Left renal pelvis (tissue), 4 donors: ENCODE results near the gene RBM20. TPM values are rescaled to one million over a fixed set of nuclear protein-coding genes. Genes with fewer than 3 reads are reported as not detected.

Experiments used
- DNase-seq, 4 donors: peaks; one replicate each; pipeline ENCODE4 v3.0.0-alpha.2; 2013; ENCODE audit warnings: low read depth in 4 of 4, low spot score in 3 of 4
- polyA plus RNA-seq, 4 donors: library from polyadenylated mRNA; unstranded; fragments of 120-200 nt; gene quantifications; one replicate each; pipeline ENCODE4 v1.2.1, GENCODE V29; 2013; ENCODE audit not compliant: insufficient read length in 4 of 4

RBM20 gene
- polyA plus RNA-seq, 4 donors, result 2.1 to 7.0 (median 5.1) TPM

DNA sequence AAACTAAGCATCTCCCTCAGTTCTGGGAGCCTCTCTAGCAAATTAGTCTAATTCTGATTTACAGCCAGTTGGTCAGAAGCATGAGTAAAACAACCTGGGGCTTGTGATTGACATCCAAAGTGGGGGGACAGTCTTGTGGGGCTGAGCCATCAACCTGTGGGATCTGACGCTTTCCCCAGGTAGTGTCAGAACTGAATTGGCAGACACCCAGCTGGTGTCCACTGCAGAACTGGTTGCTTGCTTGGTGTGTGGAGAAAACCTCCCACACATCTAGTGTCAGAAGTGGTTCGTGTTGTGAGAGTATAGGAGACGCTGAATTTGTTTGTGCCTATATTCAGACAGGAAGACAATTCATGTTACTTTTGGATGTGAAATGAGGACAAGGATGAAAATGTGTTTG lies 135.4 kb downstream of the RBM20 start:
- no peak for DNase-seq

DNA sequence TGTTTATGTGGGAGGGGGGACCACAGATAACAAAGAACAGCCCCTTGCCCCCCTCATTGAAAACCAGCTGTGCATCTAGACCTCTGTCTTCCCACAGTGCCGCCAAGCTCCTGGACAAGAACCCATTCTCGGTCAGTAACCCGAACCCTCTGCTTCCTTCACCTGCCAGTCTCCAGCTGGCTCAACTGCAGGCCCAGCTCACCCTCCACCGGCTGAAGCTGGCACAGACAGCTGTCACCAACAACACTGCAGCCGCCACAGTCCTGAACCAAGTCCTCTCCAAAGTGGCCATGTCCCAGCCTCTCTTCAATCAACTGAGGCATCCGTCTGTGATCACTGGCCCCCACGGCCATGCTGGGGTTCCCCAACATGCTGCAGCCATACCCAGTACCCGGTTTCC lies 136.6 kb downstream of the RBM20 start:
- DNase-seq, result no peak

DNA sequence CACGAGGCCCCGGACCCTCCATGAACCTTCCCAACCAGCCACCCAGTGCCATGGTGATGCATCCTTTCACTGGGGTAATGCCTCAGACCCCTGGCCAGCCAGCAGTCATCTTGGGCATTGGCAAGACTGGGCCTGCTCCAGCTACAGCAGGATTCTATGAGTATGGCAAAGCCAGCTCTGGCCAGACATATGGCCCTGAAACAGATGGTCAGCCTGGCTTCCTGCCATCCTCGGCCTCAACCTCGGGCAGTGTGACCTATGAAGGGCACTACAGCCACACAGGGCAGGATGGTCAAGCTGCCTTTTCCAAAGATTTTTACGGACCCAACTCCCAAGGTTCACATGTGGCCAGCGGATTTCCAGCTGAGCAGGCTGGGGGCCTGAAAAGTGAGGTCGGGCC lies 137.0 kb downstream of the RBM20 start:
- no peak for DNase-seq

DNA sequence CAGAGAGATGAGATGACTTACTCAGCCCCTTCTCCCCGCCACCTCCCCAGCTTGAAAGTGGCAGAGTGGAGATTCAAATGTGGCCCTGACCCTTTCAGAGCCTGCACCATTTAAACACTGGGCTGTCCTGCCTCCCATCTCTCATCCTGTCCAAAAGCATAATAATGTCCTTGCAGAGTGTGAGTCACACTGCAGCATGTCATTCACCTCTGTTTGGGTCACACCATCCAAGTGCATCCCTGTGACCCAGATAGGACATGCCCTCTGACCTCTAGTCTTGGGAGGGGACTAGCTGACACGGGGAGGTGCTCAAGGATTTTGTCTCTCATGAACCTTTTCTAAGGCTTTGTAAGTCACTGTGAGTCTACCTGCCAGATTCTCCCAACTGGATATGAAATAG lies 138.5 kb downstream of the RBM20 start:
- no peak for DNase-seq

DNA sequence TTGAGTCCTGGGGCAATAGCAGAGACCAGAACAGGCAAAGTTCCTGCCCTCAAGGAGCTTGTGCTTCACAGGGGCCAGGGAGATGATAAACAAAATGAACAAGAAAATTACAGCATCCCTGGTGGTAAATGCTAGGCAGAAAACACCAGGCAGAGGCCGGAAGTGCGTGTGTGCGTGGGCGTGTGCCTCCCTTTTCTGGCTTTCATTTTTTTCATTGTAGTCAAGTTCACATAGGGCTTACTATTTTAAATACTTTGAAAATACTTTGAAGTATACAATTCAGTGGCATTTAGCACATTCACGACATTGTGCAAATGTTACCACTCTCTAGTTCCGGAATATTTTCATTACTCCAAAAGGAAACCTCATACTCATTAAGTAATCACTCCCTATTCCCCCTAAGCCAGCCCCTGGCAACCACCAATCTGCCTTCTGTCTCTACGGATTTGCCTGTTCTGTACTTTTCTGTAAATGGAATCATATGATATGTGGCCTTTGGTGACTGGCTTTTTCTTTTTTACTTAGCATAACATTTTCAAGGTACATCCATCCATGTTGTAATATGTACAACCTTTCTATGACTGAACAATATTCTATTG lies 139.5 kb downstream of the RBM20 start:
- DNase-seq, result no peak

DNA sequence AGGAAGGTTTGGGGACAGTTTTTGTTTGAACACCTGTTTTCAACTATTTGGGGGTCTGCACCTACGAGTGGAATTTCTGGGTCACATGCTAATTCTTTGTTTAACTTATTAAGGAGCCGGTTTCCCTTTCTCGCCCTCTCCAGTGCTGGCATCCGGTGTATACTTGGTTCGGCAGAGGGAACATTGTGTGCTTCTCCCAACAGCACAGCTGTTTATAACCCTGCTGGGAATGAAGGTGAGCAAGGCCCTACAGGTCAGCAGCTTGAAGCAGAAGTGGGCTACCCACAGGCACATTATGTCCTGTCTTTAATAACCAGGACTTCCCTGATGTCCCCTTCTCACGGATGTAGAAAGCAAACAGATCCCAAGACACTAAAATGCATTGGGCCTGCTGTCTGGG lies 140.1 kb downstream of the RBM20 start:
- DNase-seq, result no peak

DNA sequence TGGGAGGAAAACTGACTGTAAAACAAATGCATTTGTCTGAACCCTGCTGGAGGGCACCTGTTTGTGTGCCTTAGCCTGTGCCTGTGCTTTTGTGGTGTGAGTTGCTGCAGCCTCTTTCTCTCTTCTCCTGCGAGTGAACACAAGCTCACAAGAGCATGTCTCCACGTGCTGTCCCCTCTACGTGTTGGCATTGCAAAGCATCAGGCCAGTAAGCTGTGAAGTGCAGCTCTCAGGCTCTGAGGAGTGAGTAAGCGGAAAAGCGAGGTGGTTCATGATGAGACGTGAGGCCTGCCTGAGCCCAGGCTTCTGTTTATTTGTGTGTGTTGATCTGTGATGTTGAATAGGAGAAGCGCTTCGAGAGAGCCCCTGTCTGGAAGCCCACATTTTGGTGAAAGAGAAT lies 142.0 kb downstream of the RBM20 start:
- no peak for DNase-seq

DNA sequence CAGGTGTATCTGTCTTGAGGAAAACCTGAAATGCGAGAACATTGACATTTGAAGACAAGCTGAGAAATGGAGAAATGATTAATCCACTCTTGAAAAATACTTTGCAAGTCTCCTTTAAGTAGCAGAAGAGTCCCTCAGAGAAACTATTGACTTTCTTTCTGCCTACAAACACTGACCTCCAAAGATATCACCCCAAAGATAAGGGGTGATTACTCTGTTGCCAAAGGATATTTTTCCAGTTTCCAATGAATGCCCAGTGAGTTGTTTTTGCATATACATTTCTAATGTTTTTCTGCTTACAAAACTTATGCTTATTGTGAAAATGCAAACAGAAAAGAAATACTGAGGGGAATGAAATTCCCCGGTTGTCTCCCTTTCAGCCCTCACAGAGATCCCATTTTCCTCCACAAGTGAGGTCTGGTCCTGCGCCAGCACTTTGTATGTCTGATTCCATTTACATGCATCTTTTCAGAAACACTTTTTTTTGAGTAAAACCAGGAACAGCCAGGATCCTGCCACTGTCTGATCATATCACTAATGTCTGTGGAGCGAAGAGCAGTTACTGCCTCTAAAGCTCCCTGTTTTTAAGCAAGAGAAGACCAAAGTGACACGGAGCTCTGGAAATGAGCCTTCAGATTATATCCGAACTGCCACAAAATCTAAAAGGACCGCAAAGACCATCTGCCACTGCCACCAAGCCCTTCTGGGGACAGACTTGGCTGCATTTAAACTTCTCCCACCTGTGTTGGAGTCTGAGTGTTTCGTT lies 144.7 kb downstream of the RBM20 start:
- DNase-seq, result no peak

DNA sequence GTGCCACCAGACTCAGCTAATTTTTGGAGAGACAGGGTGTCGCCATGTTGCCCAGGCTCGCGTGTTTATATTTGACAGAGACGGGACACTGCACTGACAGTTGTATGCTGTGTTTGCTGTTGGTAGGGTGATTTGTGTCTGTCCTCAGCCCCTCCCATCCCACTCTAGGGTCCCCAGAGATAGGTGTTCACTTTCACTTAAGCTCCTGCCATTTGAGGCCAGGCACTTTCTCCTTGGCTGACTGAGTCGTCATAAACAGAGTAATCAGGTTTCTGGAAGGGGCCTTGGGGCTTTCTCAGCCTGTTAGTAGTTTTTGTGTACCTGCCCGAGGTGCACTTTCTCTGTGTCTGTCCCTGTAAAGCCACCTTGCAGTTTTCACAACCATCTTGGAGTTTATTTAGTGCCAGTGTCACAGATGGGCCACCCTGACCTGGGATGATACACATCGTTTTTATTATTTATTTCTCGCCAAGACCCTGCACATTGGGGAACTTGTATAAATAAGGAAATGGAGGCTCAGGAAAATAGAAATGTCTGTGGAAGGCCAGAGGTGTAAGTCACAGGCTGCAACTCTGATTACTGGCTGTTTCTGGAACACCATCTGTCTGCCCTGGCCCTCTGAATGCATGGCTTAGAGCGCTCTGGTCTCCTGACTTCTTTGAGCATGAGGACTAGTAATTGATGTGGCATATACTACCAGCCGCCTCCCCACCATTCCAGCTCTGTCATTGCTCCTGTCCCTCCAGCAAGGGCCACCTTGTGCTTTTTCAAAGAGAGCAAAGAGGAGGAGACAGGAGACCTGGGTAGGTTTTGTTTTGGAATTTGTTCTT lies 145.7 kb downstream of the RBM20 start:
- DNase-seq, result no peak

DNA sequence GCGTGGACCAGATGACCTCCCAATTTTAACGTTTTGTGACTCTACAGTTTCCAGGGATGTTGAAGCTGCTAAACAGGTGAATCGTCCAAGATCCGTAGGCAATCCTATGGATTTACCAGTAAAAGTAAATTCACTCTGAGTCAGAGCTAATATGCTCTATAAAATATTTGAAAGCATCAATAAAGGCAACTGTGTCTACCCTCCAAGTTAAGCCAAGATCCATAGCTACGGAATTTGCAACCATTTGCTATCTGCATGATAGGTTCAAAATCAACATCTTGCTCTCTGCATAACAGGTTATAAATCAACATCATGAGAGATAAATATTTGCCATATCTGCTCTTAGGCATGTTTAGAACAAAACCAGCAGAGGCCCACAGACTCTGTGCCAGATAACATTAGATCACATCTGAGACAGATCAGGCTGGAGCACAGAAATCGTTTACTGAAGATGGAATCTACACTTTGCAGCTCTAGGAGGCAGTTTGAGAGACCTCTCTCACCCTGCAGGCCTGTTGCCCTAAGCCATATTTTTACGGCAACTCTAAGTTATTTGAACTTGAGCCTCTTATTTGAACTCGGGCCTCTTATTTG lies 146.9 kb downstream of the RBM20 start:
- DNase-seq, result no peak

DNA sequence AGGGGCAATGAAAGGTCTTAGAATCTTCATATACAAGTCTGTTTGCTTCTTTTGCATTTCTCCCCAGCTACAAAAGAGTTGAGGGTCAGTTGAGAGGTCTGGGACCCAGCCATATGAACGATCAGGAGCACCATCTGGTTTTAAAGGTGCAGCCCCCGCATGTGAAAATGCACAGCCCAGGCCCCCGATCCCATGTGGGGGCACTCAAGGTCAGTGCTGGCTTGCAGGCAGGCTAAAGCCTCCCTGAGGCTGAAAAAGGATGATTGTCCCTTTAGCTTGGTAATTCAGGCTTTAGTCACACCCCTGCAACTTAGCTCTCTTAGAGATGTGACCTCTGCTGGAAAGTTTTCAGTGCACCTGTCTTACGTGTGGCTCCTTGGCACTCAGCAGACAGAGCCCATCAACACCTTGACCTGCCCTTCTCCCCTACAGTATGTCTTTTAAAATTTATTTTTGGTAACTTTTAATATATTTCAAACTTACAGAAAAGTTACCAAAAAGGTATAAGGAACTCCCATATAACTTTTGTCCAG lies 147.5 kb downstream of the RBM20 start:
- DNase-seq, result no peak

DNA sequence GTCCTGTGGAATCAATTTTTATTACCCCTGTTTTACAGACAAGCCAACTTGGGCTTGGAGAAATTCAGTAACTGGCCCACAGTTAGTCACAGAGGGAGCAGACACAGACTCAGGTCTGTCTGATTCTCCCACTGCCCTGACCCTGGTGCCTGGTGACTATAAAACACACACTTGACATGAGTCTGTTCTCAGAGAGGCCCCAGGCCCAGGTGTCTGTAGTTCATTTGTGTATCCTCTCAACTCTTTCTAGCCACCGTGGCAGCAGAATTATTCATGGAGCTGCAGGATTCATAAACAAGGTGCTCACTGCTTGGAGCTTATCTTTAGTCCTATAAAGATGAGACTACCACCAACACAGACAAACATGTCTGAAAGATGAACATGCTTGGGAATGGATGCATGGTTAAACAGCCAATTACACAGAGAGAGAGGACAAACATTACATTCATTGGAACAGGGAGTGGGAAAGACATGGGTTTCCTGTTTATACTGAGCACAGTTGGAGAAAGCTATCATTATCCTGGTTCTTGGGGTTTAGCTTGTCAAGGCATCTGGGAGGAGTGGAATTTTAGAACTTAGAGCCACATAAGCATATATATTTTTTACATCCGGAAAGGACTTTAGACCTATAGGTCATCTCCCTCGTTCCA lies 148.5 kb downstream of the RBM20 start:
- DNase-seq, result no peak

DNA sequence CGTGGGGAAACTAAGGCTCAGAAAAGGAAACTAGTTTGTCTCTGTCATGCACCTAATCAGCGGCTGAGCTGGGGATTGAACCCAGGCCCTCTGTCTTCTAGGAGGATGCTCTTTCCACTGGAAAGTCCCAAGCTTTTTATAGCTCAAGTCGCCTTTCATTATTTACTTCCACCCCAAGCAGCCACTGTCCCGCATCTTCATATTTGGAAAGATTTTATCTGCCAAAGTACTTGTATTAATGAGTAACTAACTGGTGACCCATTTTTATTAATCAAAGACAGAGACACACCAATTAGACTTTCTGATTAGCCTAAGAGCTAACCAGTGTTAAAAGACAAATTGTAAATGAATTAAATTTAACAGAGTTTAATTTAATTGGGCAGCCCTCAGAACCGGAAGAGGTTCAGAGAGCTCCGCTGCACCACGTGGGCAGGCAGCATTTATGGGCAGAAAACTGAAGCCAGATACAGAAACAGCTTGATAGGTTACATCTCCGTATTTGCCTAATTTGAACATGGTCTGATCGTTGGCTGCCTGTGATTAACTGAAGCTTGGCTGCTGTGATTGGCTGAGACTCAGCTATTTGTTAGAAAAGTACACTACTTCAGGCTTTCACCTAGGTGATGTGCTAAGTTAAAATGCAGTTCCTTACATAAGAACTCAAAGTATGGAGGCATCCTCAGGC lies 149.1 kb downstream of the RBM20 start:
- DNase-seq, result no peak

DNA sequence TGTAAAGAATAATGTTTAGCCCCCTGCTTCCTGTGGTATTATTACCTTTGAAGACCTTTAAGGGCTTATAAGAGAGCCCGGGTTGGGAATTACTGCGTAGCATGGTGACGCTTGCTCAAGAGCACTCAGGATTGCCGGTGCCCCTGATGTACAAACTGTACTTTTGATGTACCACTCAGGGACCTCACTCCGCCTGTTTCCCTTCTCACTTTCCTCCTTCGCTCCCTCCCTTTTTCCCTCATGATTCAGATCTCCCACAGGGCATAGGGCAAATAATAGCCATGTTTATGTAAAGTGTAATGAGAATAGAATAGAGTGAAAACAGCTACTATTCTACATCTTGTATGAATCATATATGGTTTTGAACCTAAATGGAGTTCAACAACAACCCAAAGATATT lies 149.8 kb downstream of the RBM20 start:
- no peak for DNase-seq

DNA sequence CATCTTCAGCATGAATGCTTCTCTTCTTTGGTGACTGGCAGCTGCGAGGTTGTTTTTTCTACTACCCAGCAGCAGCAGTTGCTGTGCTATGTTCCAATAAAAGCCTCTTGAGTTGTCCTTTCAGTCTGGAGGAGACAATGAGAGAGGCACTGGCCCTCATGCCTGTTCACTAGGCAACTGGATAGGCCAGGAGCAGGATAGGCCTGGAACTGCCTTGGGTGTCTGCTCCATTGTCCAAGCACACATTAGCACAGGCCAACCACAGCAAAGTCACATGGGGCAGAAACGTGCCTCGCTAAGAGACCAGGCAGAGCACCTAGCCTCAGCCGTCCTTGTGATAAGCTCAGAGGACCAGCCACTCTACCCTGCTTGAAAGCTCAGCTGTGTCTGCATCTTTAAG lies 150.7 kb downstream of the RBM20 start:
- no peak for DNase-seq

DNA sequence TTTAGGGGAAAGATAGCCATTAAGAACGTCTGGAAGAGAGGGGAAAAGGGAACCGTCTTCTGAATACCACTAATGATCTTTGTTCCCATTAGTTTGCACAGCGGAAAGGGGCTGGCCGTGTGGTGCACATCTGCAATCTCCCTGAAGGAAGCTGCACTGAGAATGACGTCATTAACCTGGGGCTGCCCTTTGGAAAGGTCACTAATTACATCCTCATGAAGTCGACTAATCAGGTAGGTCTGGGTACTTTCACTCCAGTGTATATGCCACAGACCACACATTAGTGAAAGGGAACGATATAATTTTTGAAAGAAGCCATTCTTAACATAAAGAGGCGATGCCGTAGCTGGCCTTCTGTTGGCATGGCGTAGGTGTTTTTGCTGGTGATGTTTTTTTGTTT lies 153.3 kb downstream of the RBM20 start:
- DNase-seq, result no peak

DNA sequence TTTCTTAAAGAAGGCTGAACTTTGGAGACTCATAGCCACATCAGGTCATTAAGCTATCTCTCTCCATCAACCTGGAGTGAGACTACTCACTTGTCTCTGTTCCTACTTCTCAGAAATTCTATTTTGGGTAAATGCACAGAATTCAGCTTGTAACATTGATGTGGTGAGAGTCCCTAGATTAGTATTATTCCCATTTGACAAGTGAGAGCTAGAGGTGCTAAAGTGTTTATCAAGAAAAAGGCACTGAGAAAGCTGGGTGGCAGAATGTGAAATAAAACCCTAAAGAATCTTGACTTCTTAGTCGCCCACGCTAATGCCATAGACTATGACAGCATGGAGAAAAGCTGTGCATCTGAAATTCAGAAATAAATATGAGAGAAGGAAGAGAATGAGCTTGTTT lies 154.2 kb downstream of the RBM20 start:
- no peak for DNase-seq

DNA sequence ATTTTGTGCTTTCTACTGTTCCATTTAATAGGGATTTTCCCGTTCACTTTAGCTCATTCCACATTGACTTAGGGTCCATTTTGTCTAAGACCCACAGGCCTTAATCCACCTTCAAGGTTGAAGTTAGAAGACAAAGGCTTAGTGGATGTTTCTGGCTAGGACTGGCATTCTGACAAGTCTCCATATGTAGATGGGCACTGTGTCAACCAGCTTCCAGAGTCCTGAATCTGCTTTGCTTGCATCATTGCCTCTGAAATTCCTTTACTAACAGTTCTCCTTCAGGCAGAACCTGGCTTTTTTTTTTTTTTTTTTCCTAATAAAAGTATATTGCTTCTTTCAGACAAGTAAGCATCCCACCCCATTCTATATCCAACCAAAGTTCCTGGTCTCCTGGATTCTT lies 158.0 kb downstream of the RBM20 start:
- DNase-seq, result no peak

DNA sequence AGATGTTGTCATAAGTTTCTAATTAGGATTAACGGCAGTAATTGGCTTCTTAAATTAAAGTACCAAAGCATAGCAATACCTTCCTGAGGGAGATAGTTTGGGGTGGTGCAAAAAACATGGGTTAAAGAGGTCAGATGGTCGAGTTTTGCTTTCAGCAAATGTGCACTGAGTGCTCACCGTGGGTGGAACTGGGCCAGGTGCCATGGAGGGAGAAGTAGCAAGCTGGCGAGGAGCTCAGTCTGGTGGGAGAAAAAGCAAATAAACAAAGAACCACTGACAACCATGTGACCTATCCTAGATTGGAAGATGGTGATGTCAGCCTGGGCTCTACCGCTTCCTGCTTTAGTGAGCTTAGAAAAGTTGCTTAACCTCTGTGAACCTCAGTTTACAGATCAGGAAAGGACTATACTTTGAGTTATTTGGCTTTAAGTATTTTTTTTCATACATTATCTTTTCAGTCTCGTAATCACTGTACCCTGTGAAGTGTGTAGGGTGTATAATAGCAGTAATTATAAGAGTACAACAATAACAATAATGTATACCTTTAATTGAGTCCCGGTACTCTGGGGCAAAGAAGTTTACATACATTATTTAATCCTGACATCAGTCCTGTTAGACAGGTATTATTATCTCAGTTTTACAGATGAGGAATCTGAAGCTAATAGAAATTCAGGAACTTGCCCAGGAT lies 158.6 kb downstream of the RBM20 start:
- no peak for DNase-seq
